ENCODE results near the gene AKT3.

DNA sequence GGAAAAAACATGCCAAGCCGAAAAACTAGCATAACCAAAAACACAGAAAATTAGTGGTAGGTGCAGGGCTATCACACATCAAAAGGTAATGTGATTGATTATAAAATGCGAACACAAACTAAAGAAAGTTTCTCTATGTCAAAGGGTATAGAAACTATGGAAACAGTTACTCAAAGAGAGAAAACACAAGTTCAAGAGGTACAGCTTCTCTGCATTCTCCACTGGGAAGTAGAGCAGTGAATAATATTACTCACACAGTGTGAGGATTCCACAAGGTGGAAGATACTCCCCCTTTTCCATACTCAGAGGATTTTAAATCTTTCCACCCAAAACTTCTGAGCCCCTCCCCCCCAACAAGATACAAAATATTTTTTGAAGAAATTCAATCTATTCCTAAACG lies 18.6 kb downstream of the AKT3 start:
- no peak for TF ChIP-seq POLR2A (IDR thresholded peaks at IDR 0.05; ENCODE audit: low read depth, low read length)
- no peak for TF ChIP-seq TAF1 (IDR thresholded peaks at IDR 0.05; ENCODE audit: low read depth, low read length)

Data from GM12891 (cell line).